Measurements from ENCODE around the gene STXBP6.
"Not testable (repeated sequence)": the region's sequence is repeated elsewhere in the genome, so short reads cannot be mapped to it uniquely, and the experiment has no call there.

The STXBP6 gene

DNA sequence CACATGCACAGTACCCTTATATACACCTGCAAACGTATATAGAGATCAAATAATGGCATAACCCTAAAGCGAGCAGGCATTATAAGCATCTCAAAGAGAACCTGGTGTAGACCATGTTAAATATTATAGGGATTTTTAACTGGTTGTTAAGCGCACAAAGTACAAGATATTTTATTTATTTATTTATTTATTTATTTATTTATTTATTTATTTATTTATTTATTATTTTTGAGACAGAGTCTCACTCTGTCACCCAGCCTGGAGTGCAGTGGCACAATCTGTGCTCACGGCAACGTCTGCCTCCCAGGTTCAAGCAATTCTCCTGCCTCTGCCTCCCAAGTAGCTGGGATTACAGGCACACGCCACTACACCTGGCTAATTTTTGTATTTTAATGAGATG, 87.8 kb downstream of the STXBP6 start:
- H3K4me1 ChIP-seq (ENCODE audit: control insufficient read depth in 1 of 2, insufficient read depth in 2 of 2, low read length in 2 of 2) = peaks cover 0 to 46% of the 10 kb centered on the region in 2 donors
- H3K36me3 ChIP-seq (ENCODE audit: control insufficient read depth in 1 of 2, insufficient read depth in 2 of 2, low read length in 2 of 2); H3K4me3 ChIP-seq (ENCODE audit: low read depth in 1 of 2, low read length in 2 of 2); H3K27me3 ChIP-seq (ENCODE audit: low read depth, low read length); H3K27ac ChIP-seq (ENCODE audit: low read length); H3K9me3 ChIP-seq (ENCODE audit: control insufficient read depth in 1 of 2, low read length in 2 of 2): not testable (repeated sequence)

DNA sequence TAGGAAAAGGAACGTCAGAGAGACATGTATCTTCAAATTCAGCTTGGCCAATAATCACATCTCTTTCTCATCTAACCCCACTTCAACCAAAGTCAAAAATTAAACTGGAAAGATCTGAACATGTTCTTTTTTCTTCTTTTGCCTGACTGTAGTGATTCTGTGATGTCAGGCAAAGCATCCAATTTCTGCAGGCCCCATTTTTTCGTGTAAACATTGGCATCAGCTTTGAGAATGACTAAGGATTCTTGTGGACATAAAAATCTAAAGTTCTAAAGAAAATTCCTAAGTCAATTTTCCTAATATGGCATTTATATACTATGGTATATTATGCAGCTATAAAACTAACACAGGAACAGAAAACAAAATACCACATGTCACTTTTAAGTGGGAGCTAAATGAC, 89.1 kb downstream of the STXBP6 start:
- no peaks in the 10 kb centered on the region for H3K9me3 ChIP-seq (ENCODE audit: control insufficient read depth in 1 of 2, low read length in 2 of 2)
- no peaks in the 10 kb centered on the region for H3K36me3 ChIP-seq (ENCODE audit: control insufficient read depth in 1 of 2, insufficient read depth in 2 of 2, low read length in 2 of 2)
- no peak overlapping the region for H3K4me3 ChIP-seq (ENCODE audit: low read depth in 1 of 2, low read length in 2 of 2)
- H3K4me1 ChIP-seq (ENCODE audit: control insufficient read depth in 1 of 2, insufficient read depth in 2 of 2, low read length in 2 of 2) = peaks cover 0 to 37% of the 10 kb centered on the region in 2 donors
- H3K27ac ChIP-seq (ENCODE audit: low read length) = no peak overlapping the region
- H3K27me3 ChIP-seq (ENCODE audit: low read depth, low read length) = no peaks in the 10 kb centered on the region

DNA sequence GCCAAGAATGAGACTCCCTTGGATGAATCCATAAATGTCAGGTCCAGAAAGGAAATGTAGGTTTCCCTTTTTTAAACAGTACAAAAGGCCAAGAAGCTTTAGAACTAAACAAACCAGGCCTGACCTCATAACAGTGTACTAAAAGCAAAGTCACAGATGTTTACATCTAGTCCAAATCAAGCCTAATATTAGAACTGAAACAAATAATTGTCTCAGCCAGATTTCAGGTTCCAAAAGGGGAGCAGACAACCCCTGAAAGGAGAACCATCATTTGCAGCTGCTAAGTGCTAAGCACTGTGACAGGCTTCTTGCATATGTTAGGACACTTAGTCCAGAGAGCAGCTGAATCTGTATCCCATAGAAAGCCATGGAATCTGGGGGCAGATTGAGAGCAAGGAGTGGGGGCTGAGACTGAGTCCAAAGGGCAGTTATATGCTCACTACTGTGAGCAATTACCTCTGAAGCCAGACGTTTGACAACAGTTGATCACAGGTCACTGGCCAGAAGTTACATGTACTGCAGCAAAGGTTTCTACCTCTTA, 90.1 kb downstream of the STXBP6 start:
- H3K27ac ChIP-seq (ENCODE audit: low read length) = no peak overlapping the region
- H3K9me3 ChIP-seq (ENCODE audit: control insufficient read depth in 1 of 2, low read length in 2 of 2) = no peaks in the 10 kb centered on the region
- H3K4me1 ChIP-seq (ENCODE audit: control insufficient read depth in 1 of 2, insufficient read depth in 2 of 2, low read length in 2 of 2) = peaks cover 0 to 31% of the 10 kb centered on the region in 2 donors
- H3K36me3 ChIP-seq (ENCODE audit: control insufficient read depth in 1 of 2, insufficient read depth in 2 of 2, low read length in 2 of 2) = no peaks in the 10 kb centered on the region
- H3K4me3 ChIP-seq (ENCODE audit: low read depth in 1 of 2, low read length in 2 of 2) = no peak overlapping the region
- H3K27me3 ChIP-seq (ENCODE audit: low read depth, low read length) = no peaks in the 10 kb centered on the region

- H3K4me3 ChIP-seq (ENCODE audit: low read depth in 1 of 2, low read length in 2 of 2) = no peak overlapping the region
- H3K36me3 ChIP-seq (ENCODE audit: control insufficient read depth in 1 of 2, insufficient read depth in 2 of 2, low read length in 2 of 2) = no peaks in the 10 kb centered on the region
- peaks cover 0 to 27% of the 10 kb centered on the region in 2 donors for H3K4me1 ChIP-seq (ENCODE audit: control insufficient read depth in 1 of 2, insufficient read depth in 2 of 2, low read length in 2 of 2)
- H3K27me3 ChIP-seq (ENCODE audit: low read depth, low read length) = no peaks in the 10 kb centered on the region
- H3K27ac ChIP-seq (ENCODE audit: low read length) = no peak overlapping the region
- no peaks in the 10 kb centered on the region for H3K9me3 ChIP-seq (ENCODE audit: control insufficient read depth in 1 of 2, low read length in 2 of 2)
These were observed 91.7 kb downstream of the STXBP6 start for GRCh38 chr14:24958271-24958670.

GRCh38 chr14:24957814-24958213, 92.1 kb downstream of the STXBP6 start:
- Histone ChIP-seq H3K9me3 (ENCODE audit: control insufficient read depth in 1 of 2, low read length in 2 of 2) (no peaks in the 10 kb centered on the region), H3K27ac (ENCODE audit: low read length) (no peak overlapping the region), H3K27me3 (ENCODE audit: low read depth, low read length) (no peaks in the 10 kb centered on the region), H3K36me3 (ENCODE audit: control insufficient read depth in 1 of 2, insufficient read depth in 2 of 2, low read length in 2 of 2) (no peaks in the 10 kb centered on the region), H3K4me3 (ENCODE audit: low read depth in 1 of 2, low read length in 2 of 2) (no peak overlapping the region), H3K4me1 (ENCODE audit: control insufficient read depth in 1 of 2, insufficient read depth in 2 of 2, low read length in 2 of 2) (peaks cover 0 to 27% of the 10 kb centered on the region in 2 donors)

GRCh38 chr14:24956104-24956503, 93.8 kb downstream of the STXBP6 start:
- Histone ChIP-seq H3K36me3 (ENCODE audit: control insufficient read depth in 1 of 2, insufficient read depth in 2 of 2, low read length in 2 of 2) (no peaks in the 10 kb centered on the region), H3K4me3 (ENCODE audit: low read depth in 1 of 2, low read length in 2 of 2) (no peak overlapping the region), H3K9me3 (ENCODE audit: control insufficient read depth in 1 of 2, low read length in 2 of 2) (no peaks in the 10 kb centered on the region), H3K27ac (ENCODE audit: low read length) (no peak overlapping the region), H3K4me1 (ENCODE audit: control insufficient read depth in 1 of 2, insufficient read depth in 2 of 2, low read length in 2 of 2) (peaks cover 0 to 27% of the 10 kb centered on the region in 2 donors), H3K27me3 (ENCODE audit: low read depth, low read length) (no peaks in the 10 kb centered on the region)

DNA sequence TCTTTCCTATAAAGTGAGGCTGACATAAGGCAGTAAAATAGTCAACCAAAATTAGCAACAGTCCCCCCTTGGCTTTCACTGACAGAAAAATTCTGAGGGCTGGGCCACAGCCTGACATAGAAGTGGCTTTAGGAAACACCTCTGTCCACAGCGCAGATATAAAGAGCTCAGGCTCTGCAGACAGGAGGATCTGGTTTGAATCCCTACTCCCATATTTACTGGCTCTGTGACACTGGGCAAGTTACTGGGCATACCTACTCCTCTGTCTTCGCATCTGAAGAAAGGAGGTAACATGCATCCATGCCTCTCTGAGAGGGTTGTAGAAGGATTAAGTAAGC, 95.3 kb downstream of the STXBP6 start:
- Histone ChIP-seq H3K4me3 (ENCODE audit: low read depth in 1 of 2, low read length in 2 of 2) (no peak overlapping the region), H3K27me3 (ENCODE audit: low read depth, low read length) (no peaks in the 10 kb centered on the region), H3K27ac (ENCODE audit: low read length) (no peak overlapping the region), H3K4me1 (ENCODE audit: control insufficient read depth in 1 of 2, insufficient read depth in 2 of 2, low read length in 2 of 2) (peaks cover 0 to 17% of the 10 kb centered on the region in 2 donors), H3K9me3 (ENCODE audit: control insufficient read depth in 1 of 2, low read length in 2 of 2) (no peaks in the 10 kb centered on the region), H3K36me3 (ENCODE audit: control insufficient read depth in 1 of 2, insufficient read depth in 2 of 2, low read length in 2 of 2) (no peaks in the 10 kb centered on the region)

GRCh38 chr14:24954037-24954699, 95.8 kb downstream of the STXBP6 start:
- Histone ChIP-seq H3K4me3 (ENCODE audit: low read depth in 1 of 2, low read length in 2 of 2) (no peak overlapping the region), H3K36me3 (ENCODE audit: control insufficient read depth in 1 of 2, insufficient read depth in 2 of 2, low read length in 2 of 2) (no peaks in the 10 kb centered on the region), H3K9me3 (ENCODE audit: control insufficient read depth in 1 of 2, low read length in 2 of 2) (no peaks in the 10 kb centered on the region), H3K4me1 (ENCODE audit: control insufficient read depth in 1 of 2, insufficient read depth in 2 of 2, low read length in 2 of 2) (peaks cover 0 to 12% of the 10 kb centered on the region in 2 donors), H3K27ac (ENCODE audit: low read length) (no peak overlapping the region), H3K27me3 (ENCODE audit: low read depth, low read length) (no peaks in the 10 kb centered on the region)

GRCh38 chr14:24952851-24953666, 96.9 kb downstream of the STXBP6 start:
- Histone ChIP-seq H3K27me3 (ENCODE audit: low read depth, low read length) (no peaks in the 10 kb centered on the region), H3K4me1 (ENCODE audit: control insufficient read depth in 1 of 2, insufficient read depth in 2 of 2, low read length in 2 of 2) (peaks cover 0 to under 1% of the 10 kb centered on the region in 2 donors), H3K36me3 (ENCODE audit: control insufficient read depth in 1 of 2, insufficient read depth in 2 of 2, low read length in 2 of 2) (no peaks in the 10 kb centered on the region), H3K4me3 (ENCODE audit: low read depth in 1 of 2, low read length in 2 of 2) (no peak overlapping the region), H3K27ac (ENCODE audit: low read length) (no peak overlapping the region), H3K9me3 (ENCODE audit: control insufficient read depth in 1 of 2, low read length in 2 of 2) (no peaks in the 10 kb centered on the region)

- no peaks in the 10 kb centered on the region for H3K4me1 ChIP-seq (ENCODE audit: control insufficient read depth in 1 of 2, insufficient read depth in 2 of 2, low read length in 2 of 2)
- H3K9me3 ChIP-seq (ENCODE audit: control insufficient read depth in 1 of 2, low read length in 2 of 2) = no peaks in the 10 kb centered on the region
- H3K4me3 ChIP-seq (ENCODE audit: low read depth in 1 of 2, low read length in 2 of 2) = no peak overlapping the region
- no peaks in the 10 kb centered on the region for H3K27me3 ChIP-seq (ENCODE audit: low read depth, low read length)
- no peak overlapping the region for H3K27ac ChIP-seq (ENCODE audit: low read length)
- H3K36me3 ChIP-seq (ENCODE audit: control insufficient read depth in 1 of 2, insufficient read depth in 2 of 2, low read length in 2 of 2) = no peaks in the 10 kb centered on the region
These were observed 101.6 kb downstream of the STXBP6 start for GRCh38 chr14:24948261-24948847.

DNA sequence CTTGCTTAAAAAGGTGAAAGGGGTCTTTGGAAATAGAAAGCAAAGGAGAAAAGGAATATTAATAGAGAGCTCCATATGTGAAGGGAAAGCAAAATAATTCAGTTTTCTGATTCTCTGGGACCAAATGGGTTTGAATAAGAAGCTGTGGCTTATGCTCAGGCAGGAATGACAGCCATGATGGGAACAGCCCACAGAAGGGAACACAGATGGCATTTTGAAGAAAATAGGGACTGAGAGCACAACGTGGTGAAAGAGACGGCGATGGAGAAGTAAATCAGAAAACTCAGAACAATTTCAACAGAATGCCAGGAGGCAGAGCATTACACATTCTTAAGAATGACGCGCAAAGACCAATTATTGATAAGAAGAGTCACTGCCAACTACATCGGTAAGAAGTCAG, 102.8 kb downstream of the STXBP6 start:
- Histone ChIP-seq H3K9me3 (ENCODE audit: control insufficient read depth in 1 of 2, low read length in 2 of 2) (no peaks in the 10 kb centered on the region), H3K4me3 (ENCODE audit: low read depth in 1 of 2, low read length in 2 of 2) (no peak overlapping the region), H3K4me1 (ENCODE audit: control insufficient read depth in 1 of 2, insufficient read depth in 2 of 2, low read length in 2 of 2) (peaks cover 0 to 4% of the 10 kb centered on the region in 2 donors), H3K27me3 (ENCODE audit: low read depth, low read length) (no peaks in the 10 kb centered on the region), H3K36me3 (ENCODE audit: control insufficient read depth in 1 of 2, insufficient read depth in 2 of 2, low read length in 2 of 2) (no peaks in the 10 kb centered on the region), H3K27ac (ENCODE audit: low read length) (no peak overlapping the region)

All from muscle layer of duodenum (tissue), 2 donors.